ENCODE data around the gene FILIP1L.

- TF ChIP-seq CEBPB (IDR thresholded peaks at IDR 0.05; ENCODE audit: borderline replicate concordance, low read depth, low read length) (no peak), CTCF (CRISPR knock-in tag; IDR thresholded peaks at IDR 0.05) (no peak), PRPF4 (IDR thresholded peaks at IDR 0.05; ENCODE audit: low read depth, low read length, poor library complexity, severe bottlenecking) (no peak), CBFB (CRISPR knock-in tag; IDR thresholded peaks at IDR 0.05) (no peak), POLR2A (IDR thresholded peaks at IDR 0.05; ENCODE audit: insufficient read depth in 1 of 2, low read depth in 2 of 2, low read length in 2 of 2) (no peak)
- TF ChIP-seq, protein P1, sequence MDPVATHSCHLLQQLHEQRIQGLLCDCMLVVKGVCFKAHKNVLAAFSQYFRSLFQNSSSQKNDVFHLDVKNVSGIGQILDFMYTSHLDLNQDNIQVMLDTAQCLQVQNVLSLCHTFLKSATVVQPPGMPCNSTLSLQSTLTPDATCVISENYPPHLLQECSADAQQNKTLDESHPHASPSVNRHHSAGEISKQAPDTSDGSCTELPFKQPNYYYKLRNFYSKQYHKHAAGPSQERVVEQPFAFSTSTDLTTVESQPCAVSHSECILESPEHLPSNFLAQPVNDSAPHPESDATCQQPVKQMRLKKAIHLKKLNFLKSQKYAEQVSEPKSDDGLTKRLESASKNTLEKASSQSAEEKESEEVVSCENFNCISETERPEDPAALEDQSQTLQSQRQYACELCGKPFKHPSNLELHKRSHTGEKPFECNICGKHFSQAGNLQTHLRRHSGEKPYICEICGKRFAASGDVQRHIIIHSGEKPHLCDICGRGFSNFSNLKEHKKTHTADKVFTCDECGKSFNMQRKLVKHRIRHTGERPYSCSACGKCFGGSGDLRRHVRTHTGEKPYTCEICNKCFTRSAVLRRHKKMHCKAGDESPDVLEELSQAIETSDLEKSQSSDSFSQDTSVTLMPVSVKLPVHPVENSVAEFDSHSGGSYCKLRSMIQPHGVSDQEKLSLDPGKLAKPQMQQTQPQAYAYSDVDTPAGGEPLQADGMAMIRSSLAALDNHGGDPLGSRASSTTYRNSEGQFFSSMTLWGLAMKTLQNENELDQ (CRISPR knock-in tag; IDR thresholded peaks at IDR 0.05; ENCODE audit: borderline replicate concordance) = no peak
Measured at GRCh38 chr3:100024520-100025303, 89.6 kb downstream of the FILIP1L start.

All from HepG2 (cell line).